HG02588 (cell line): Measurements from ENCODE around the gene DYSF.
"Not testable (repeated sequence)": the region's sequence is repeated elsewhere in the genome, so short reads cannot be mapped to it uniquely, and the experiment has no call there.

ENCODE experiments used
- ATAC-seq: cut with Tn5 transposase; IDR thresholded peaks from one replicate; pipeline ENCODE4 v1.9.1; 2021; ENCODE audit warnings: mild to moderate bottlenecking, moderate library complexity; ENCODE audit not compliant: unreplicated experiment

The DYSF gene

GRCh38 chr2:71469403-71470398, 16.3 kb downstream of the DYSF start:
- ATAC-seq: no peak

- no peak for ATAC-seq
These were observed 17.9 kb downstream of the DYSF start for GRCh38 chr2:71471276-71471675.

GRCh38 chr2:71472019-71472418, 18.7 kb downstream of the DYSF start:
- no peak for ATAC-seq

- ATAC-seq: no peak
These were observed 20.1 kb downstream of the DYSF start for GRCh38 chr2:71473346-71474031.

- ATAC-seq: no peak
These were observed 20.9 kb downstream of the DYSF start for GRCh38 chr2:71474116-71474743.

- ATAC-seq: no peak
These were observed 21.5 kb downstream of the DYSF start for GRCh38 chr2:71474744-71475397.

GRCh38 chr2:71476495-71476894, 23.1 kb downstream of the DYSF start:
- no peak for ATAC-seq

GRCh38 chr2:71477231-71477691, 23.9 kb downstream of the DYSF start:
- no peak for ATAC-seq

GRCh38 chr2:71478806-71479205, 25.4 kb downstream of the DYSF start:
- ATAC-seq: no peak

GRCh38 chr2:71479261-71479660, 25.9 kb downstream of the DYSF start:
- ATAC-seq: no peak

- ATAC-seq: no peak
These were observed 27.8 kb downstream of the DYSF start for GRCh38 chr2:71481111-71481510.

- ATAC-seq: no peak
These were observed 28.7 kb downstream of the DYSF start for GRCh38 chr2:71482055-71482454.

- ATAC-seq: no peak
These were observed 29.9 kb downstream of the DYSF start for GRCh38 chr2:71483246-71483645.

GRCh38 chr2:71484354-71484753, 31.0 kb downstream of the DYSF start:
- no peak for ATAC-seq

- no peak for ATAC-seq
These were observed 33.7 kb downstream of the DYSF start for GRCh38 chr2:71486881-71487640.

- ATAC-seq: not testable (repeated sequence)
These were observed 38.2 kb downstream of the DYSF start for GRCh38 chr2:71491551-71491950.

GRCh38 chr2:71492112-71492511, 38.8 kb downstream of the DYSF start:
- no peak for ATAC-seq

- ATAC-seq: no peak
These were observed 40.7 kb downstream of the DYSF start for GRCh38 chr2:71494091-71494490.

GRCh38 chr2:71494523-71495155, 41.3 kb downstream of the DYSF start:
- no peak for ATAC-seq
